Sigmoid colon (tissue), 7 donors: ENCODE measurements around the gene SUGP2. TPM values are rescaled to one million over a fixed set of nuclear protein-coding genes. Genes with fewer than 3 reads are reported as not detected.

Experiments
- DNase-seq: peaks from one replicate; pipeline ENCODE4 v3.0.0-alpha.2; 2019
- H3K27ac ChIP-seq, 4 donors: fragments of 200-600 bp; sonication (generic); one replicate each; pipeline ENCODE4 v1.5.1; 2016 to 2019; ENCODE audit warnings: mild to moderate bottlenecking in 1 of 4
- H3K27me3 ChIP-seq, 3 donors: fragments of 200-600 bp; sonication (generic); one replicate each; pipeline ENCODE4 v1.5.1; 2019; ENCODE audit warnings: mild to moderate bottlenecking in 1 of 3
- H3K36me3 ChIP-seq, 4 donors: fragments of 200-600 bp; sonication (generic); one replicate each; pipeline ENCODE4 v1.5.1; 2016 to 2019
- H3K4me1 ChIP-seq, 4 donors: fragments of 200-600 bp; sonication (generic); one replicate each; pipeline ENCODE4 v1.5.1; 2017 to 2019
- H3K4me3 ChIP-seq, 4 donors: fragments of 200-600 bp; sonication (generic); one replicate each; pipeline ENCODE4 v1.5.1; 2017 to 2019; ENCODE audit warnings: mild to moderate bottlenecking in 2 of 4, moderate library complexity in 1 of 4
- H3K9me3 ChIP-seq, 4 donors: fragments of 200-600 bp in 3 of 4; sonication (generic) in 3 of 4; one replicate each; pipeline versions ENCODE4 v1.5.1 to v1.6.1; 2013 to 2019
- EP300 ChIP-seq, 4 donors: sonication (generic); formaldehyde crosslinking; IDR thresholded peaks; one replicate each; pipeline ENCODE4 v1.6.1; 2017; ENCODE audit warnings: antibody characterized with exemption in 4 of 4
- POLR2A ChIP-seq, 2 donors: fragments of 450-650 bp; IDR thresholded peaks; one replicate each; pipeline ENCODE4 v1.6.1; 2016; ENCODE audit warnings: antibody characterized with exemption in 2 of 2, mild to moderate bottlenecking in 2 of 2, moderate library complexity in 2 of 2
- POLR2AphosphoS5 ChIP-seq, 4 donors: sonication (generic); formaldehyde crosslinking; IDR thresholded peaks; one replicate each; pipeline ENCODE4 v1.6.1; 2017; ENCODE audit warnings: antibody characterized with exemption in 4 of 4
- WGBS, 2 donors: extraction: QIAGEN DNeasy Blood & Tissue Kit; methylation state at CpG; one replicate each; pipeline ENCODE4 v1.1.7; 2013; 5-methylcytosine and 5-hydroxymethylcytosine counted together
- intact Hi-C: fragments of 100-400 bp; cut with DNase I; formaldehyde crosslinking; loops from one replicate; pipeline ENCODE4 v1.15.1; 2023
- polyA plus RNA-seq, 3 donors: library from polyadenylated mRNA; stranded (reverse); fragments of 200-250 nt; gene quantifications; one replicate each; pipeline ENCODE4 v1.2.3, GENCODE V29; 2013
- total RNA-seq, 4 donors: library from RNA; depleted of rRNA; stranded (reverse); fragments of >200 nt; gene quantifications; one replicate each; pipeline ENCODE4 v1.1.0, GENCODE V29; 2016
- TF ChIP-seq, protein P1 (sequence below), 4 experiments: fragments of 450-650 bp in 3 of 4; fragments of 200-600 bp in 1 of 4; IDR thresholded peaks; one replicate each; pipeline ENCODE4 v1.5.1; 2016 to 2019; ENCODE audit warnings: antibody characterized with exemption in 4 of 4, mild to moderate bottlenecking in 3 of 4, moderate library complexity in 2 of 4
- donor health status: healthy with polysubstance abuse.
- donor health status: Bipolar disorder and iron deficiency.
- donor health status: healthy.

SUGP2 gene
- total and polyA plus RNA-seq, 7 donors, result 7.8 to 82.3 (median 30.3) TPM

DNA sequence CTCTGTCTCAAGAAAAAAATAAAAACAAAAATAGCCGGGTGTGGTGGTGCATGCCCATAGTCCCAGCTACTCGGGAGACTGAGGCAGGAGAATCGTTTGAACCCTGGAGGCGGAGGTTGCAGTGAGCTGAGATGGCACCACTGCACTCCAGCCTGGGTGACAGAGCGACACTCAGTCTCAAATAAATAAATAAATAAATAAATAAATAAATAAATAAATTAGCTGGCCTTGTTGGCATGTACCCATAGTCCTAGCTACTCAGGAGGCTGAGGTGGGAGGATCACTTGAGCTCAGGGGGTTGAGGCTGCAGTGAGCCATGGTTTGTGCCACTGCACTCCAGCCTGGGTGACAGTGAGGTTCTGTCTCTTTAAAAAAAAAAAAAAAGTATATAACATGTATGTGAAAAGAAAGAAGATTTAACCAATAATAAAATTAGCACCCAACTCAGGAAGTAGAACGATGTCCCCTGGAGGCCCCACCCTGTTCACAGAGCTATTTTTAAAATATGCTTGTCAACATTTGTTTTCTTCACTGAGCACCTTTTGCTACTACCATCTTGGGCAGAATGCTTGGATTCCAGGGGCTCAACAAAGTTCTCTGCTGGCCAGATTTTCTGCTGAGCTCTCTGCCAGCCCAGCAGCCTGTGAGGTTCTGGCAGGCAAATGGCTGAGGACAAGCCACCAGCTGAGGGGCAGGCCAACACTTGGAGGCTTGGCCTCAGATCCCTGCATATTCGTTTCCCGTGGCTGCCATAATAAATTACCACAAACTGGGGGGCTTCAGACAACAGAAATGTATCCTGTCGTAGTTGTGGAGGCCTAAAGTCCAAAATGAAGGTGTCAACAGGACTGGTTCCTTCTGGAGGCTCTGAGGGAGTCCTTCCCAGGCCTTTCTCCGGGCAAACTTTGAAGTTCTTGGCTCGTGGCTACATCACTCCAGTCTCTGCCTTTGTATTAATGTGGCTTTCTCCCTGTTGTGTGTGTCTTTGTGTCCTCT is 35.6 kb upstream of the SUGP2 start:
- Histone ChIP-seq H3K27ac (peak overlapping the region in 2 of 4 donors; percentile 14 to 46), H3K27me3 (no peaks in the 10 kb centered on the region), H3K9me3 (no peaks in the 10 kb centered on the region), H3K4me1 (peaks cover 0 to 25% (median 15%) of the 10 kb centered on the region in 4 donors), H3K36me3 (no peaks in the 10 kb centered on the region), H3K4me3 (no peak overlapping the region)
- 78 to 81% methylated on average over 11 of the region's 11 CpGs for WGBS, 2 donors
- TF ChIP-seq, protein P1, sequence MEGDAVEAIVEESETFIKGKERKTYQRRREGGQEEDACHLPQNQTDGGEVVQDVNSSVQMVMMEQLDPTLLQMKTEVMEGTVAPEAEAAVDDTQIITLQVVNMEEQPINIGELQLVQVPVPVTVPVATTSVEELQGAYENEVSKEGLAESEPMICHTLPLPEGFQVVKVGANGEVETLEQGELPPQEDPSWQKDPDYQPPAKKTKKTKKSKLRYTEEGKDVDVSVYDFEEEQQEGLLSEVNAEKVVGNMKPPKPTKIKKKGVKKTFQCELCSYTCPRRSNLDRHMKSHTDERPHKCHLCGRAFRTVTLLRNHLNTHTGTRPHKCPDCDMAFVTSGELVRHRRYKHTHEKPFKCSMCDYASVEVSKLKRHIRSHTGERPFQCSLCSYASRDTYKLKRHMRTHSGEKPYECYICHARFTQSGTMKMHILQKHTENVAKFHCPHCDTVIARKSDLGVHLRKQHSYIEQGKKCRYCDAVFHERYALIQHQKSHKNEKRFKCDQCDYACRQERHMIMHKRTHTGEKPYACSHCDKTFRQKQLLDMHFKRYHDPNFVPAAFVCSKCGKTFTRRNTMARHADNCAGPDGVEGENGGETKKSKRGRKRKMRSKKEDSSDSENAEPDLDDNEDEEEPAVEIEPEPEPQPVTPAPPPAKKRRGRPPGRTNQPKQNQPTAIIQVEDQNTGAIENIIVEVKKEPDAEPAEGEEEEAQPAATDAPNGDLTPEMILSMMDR (IDR thresholded peaks at IDR 0.05), result no peak
- no peak for TF ChIP-seq POLR2A (IDR thresholded peaks at IDR 0.05)
- no peak for DNase-seq
- intact Hi-C loops, result loop anchor here (10.0 kb wide), 1 partner anchor 596 kb away; the partner anchor contains the start of genes ATP13A1 and ZNF101

GRCh38 chr19:19067276-19068072 is 34.2 kb upstream of the SUGP2 start:
- Histone ChIP-seq H3K4me1 (peaks cover 0 to 33% (median 21%) of the 10 kb centered on the region in 4 donors), H3K4me3 (no peak overlapping the region), H3K27ac (no peak overlapping the region), H3K36me3 (no peaks in the 10 kb centered on the region), H3K27me3 (no peaks in the 10 kb centered on the region), H3K9me3 (no peaks in the 10 kb centered on the region)
- DNase-seq, result no peak
- intact Hi-C loops, result loop anchor here (10.0 kb wide), 1 partner anchor 597 kb away; the partner anchor contains the start of genes ATP13A1 and ZNF101
- 74 to 77% methylated on average over 11 of the region's 11 CpGs for WGBS, 2 donors
- TF ChIP-seq EP300 (IDR thresholded peaks at IDR 0.05) (no peak), POLR2AphosphoS5 (IDR thresholded peaks at IDR 0.05) (no peak), POLR2A (IDR thresholded peaks at IDR 0.05) (no peak)
- TF ChIP-seq, protein P1 (IDR thresholded peaks at IDR 0.05), result no peak

DNA sequence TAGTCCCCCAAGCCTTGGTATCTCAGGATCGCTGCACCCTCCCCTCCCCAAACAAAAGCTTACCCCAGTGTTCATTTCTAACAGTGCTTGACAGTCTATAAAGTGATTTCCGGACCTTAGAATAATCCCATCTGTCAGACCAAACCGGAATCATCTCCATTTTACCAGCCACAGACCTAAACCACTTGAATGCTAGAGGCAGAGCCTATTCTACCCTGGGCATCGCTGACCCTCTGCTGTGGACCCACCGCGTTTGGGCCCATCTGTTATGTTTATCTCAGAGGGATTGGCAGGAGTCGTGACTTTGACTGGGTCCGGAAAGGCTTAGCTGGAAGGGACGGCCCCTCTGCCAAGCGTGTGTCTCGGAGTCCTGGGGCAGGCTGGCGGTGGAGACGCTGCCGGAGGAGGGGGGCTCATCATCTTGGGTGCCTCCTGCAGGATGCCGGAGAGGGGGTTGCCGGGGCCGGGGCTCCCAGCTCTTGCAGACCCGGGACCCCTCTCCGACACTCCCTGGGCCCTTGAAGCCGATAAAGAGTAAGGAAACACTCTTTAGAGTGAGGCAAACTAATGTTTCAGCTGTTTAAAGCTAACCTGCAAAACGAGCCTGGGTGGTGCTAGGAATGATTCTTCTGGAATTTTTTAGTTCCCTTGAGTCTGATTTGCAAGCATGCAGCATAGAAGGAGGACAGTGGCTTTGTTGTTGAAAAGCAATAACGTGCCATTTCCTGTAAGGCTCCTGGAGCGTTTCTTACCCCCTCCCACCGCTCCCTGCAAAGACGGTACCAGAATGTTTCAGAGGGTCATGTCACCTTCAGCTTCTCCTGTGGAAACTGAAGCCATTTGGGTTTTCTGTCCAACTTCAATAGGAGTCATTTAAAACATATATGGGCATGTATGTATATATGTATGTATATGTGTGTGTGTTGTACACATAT is 31.8 kb upstream of the SUGP2 start:
- H3K9me3 ChIP-seq, result no peaks in the 10 kb centered on the region
- peaks cover 0 to 33% (median 21%) of the 10 kb centered on the region in 4 donors for H3K4me1 ChIP-seq
- no peaks in the 10 kb centered on the region for H3K27me3 ChIP-seq
- DNase-seq, result no peak
- TF ChIP-seq POLR2AphosphoS5 (IDR thresholded peaks at IDR 0.05) (no peak), POLR2A (IDR thresholded peaks at IDR 0.05) (no peak), EP300 (IDR thresholded peaks at IDR 0.05) (no peak)
- TF ChIP-seq, protein P1 (IDR thresholded peaks at IDR 0.05), result no peak
- peak overlapping the region; percentile 30 to 90 (median 64) for H3K27ac ChIP-seq
- 1% methylated on average over 25 of the region's 25 CpGs for WGBS, 2 donors
- intact Hi-C loops, result loop anchor here (5.0 to 10.0 kb wide), 2 partner anchors 127 to 600 kb away; partner anchors contain the start of genes ATP13A1, BORCS8, RFXANK and ZNF101
- no peaks in the 10 kb centered on the region for H3K36me3 ChIP-seq
- H3K4me3 ChIP-seq, result peak overlapping the region; percentile 64 to 93 (median 92)
